ENCODE data around the gene AQP6.
"Not testable (repeated sequence)": the region's sequence is repeated elsewhere in the genome, so short reads cannot be mapped to it uniquely, and the experiment has no call there.

AQP6 gene

DNA sequence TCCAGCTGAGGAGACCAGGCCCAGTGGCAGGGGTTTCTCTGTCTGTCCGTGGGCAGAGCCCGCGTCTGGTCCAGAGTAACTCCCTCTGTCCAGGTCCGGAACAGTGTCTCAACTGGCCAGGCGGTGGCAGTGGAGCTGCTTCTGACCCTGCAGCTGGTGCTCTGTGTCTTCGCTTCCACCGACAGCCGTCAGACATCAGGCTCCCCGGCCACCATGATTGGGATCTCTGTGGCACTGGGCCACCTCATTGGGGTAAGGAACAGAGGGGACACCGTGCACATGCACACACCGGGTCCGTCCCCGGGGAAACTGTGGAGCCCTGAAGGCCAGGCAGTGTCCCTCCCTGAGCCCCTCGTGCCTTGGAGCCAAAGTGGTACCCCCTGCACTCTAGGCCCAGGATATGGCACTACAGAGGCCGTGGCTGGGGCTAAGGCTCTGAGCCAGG is 1.5 kb downstream of the AQP6 start:
- DNase-seq: peak; percentile 41

- DNase-seq: no peak
These were observed 2.0 kb downstream of the AQP6 start for GRCh38 chr12:49974677-49975317.

- no peak for DNase-seq
These were observed 2.6 kb downstream of the AQP6 start for GRCh38 chr12:49975318-49975761.

- no peak for DNase-seq
These were observed 3.8 kb downstream of the AQP6 start for GRCh38 chr12:49976557-49976956.

DNA sequence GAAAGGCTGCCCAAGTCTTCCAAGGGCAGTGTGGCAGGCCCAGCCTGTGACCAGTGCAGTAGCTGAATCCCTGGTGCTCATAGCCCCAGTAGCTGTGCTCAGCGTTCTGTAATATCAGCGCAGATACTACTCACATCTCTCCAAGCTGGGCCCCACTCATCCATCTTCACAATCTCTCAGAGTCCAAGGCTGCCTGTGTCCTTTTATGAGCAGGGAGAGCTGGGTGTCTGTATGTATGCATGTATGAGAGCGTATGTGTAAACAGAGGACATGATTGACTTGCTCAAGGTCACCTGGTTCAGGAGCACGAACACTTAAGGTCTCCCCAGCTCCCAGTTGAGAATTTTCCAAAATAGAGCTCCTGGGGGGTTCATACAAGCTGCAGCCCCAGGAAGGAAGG is 5.4 kb downstream of the AQP6 start:
- DNase-seq: no peak

- DNase-seq: no peak
These were observed 6.4 kb downstream of the AQP6 start for GRCh38 chr12:49979016-49979586.

- DNase-seq: no peak
These were observed 7.0 kb downstream of the AQP6 start for GRCh38 chr12:49979791-49980190.

DNA sequence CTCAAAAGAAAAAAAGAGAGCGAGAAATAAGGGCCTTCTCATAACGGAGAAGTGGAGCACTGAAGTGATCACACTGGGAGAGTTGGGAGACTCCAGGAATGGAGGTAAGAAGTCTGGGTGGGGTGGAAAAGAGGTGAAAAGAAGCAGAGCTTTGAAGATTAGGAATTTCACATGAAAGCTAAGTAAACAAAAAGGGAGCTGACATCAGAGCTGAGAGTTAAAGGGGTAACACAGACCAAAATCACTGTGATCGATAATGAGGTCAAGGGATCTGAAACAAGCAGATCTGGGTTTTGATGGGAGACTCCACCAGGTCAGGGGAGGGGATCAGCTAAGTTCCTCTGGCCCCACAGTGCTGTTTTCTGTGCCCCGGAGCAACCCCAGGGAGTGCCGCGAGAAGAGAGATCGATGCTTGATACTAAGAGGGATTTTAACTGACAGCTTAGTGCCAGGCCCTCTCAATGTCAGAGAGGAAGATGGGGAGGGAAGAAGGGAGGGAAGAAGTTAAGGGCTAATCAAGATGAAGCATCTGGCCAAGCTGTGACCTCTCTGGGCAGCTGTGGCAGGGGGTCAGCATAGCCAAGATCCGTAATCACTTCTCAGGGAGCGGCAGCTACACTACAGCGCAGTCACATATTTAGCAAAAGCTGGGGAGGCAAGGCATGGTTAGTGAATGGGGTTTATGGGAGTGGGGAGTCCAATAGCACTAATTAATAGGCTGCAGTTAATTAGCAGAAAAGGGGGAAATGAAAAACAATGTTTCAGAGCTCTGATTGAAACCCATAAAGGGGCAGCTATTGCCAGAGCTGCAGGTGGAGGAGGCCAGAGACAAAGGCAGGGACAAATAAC is 8.0 kb downstream of the AQP6 start:
- DNase-seq: no peak

GRCh38 chr12:49982246-49983087 is 9.7 kb downstream of the AQP6 start:
- no peak for DNase-seq

DNA sequence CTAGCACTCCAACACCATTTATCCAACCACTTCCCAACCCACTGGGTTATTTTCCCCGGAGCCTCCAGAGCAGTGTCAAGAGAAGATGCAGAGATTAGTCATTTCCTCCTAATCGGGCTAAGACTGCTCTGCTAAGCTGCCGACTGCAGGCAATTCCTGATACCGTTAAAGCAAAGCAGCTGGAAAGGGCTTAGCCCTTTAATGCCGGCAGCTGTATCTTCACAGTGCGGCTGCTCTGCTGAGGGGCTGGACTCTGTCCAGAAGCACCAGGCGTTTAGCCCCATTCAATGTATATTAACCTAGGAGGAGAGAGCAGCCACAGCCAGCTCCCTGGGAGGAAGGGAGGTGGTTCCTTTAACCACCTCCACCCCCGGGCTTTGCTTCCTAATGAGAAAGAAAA is 11.1 kb downstream of the AQP6 start:
- DNase-seq: no peak

GRCh38 chr12:49984476-49985359 is 12.0 kb downstream of the AQP6 start:
- DNase-seq: no peak

GRCh38 chr12:49985981-49986380 is 13.2 kb downstream of the AQP6 start:
- DNase-seq: no peak

DNA sequence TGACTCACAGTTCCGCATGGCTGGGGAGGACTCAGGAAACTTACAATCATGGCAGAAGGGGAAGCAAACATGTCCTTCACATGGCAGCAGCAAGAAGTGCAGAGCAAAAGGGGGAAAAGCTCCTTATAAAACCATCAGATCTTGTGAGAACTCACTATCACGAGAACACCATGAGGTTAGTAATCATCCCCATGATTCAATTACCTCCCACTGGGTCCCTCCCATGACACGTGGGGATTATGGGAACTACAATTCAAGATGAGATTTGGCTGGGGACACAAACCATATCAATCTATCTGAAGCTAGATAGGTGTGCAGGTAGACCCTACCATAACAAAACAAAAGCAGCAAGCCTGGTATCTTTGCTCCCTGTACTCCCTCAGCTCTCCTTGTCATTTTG is 13.7 kb downstream of the AQP6 start:
- DNase-seq: not testable (repeated sequence)

GRCh38 chr12:49987625-49988303 is 15.0 kb downstream of the AQP6 start:
- no peak for DNase-seq

DNA sequence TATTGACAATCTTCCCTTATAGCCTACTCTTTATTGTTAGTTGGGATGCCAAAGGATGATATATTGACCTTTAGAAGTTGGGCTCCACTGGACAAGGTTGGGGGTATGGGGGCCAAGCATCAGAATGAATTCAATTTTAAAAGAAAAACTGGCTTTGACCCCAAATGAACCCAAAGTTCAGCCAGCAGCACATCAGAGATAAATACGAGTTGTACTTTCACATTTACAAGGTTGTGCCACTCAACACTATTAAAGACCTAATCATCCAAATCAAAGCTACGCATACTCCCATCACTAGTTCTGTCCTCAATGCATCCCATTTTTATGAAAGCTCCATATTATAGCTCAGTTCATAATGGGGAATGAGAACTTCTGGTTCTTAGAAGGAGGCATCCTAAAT is 16.7 kb downstream of the AQP6 start:
- not testable (repeated sequence) for DNase-seq

GRCh38 chr12:49990273-49990672 is 17.5 kb downstream of the AQP6 start:
- no peak for DNase-seq

- DNase-seq: no peak
These were observed 25.7 kb downstream of the AQP6 start for GRCh38 chr12:49998453-49998852.

GRCh38 chr12:50003595-50003994 is 30.8 kb downstream of the AQP6 start:
- no peak for DNase-seq

GRCh38 chr12:50004696-50005095 is 31.9 kb downstream of the AQP6 start:
- DNase-seq: no peak

GRCh38 chr12:50005175-50005574 is 32.4 kb downstream of the AQP6 start:
- DNase-seq: no peak

DNA sequence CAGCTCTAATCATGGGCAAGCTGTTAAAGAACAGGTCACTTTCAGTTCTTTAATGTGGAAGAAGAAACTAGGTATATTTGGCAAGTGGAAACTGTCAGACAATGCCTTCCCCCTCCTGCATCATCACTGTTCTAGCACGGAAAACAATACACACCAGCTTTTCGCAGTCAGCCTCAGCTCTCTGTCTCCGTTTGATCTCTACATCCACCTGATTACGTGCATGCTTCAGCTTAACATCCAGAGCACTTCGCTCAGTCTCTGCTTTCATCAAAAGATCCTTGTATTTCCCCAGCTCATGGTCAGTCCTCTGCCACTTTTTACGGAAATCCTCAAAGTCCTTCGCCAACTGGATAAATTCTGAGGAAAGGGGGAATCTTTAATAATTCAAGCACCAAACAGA is 33.5 kb downstream of the AQP6 start:
- no peak for DNase-seq

Measured in NCI-H510A (cell line).